PC-3 (cell line): ENCODE results near the gene CHST11. TPM values are rescaled to one million over a fixed set of nuclear protein-coding genes. Genes with fewer than 3 reads are reported as not detected.
"Not testable (repeated sequence)": the region's sequence is repeated elsewhere in the genome, so short reads cannot be mapped to it uniquely, and the experiment has no call there.

ENCODE experiments used
- ATAC-seq: fragments of 200-7000 bp; cut with Tn5 transposase; 2 replicates; pipeline ENCODE4 v1.9.1; 2020; ENCODE audit warnings: mild to moderate bottlenecking, moderate library complexity
- BruUV-seq: library from RNA; stranded (reverse); fragments of 400-500 nt; replicated peaks from 2 replicates; lab custom pipeline; 2021; lab: Mats Ljungman, UMichigan
- CTCF ChIA-PET: fragments of 300-600 bp; sonication (Branson Sonifier 250); formaldehyde crosslinking; loops from one replicate; lab custom pipeline; 2022; ENCODE audit warnings: antibody characterized with exemption; lab: Charles Lee
- POLR2A ChIA-PET: fragments of 300-600 bp; sonication (Branson Sonifier 250); formaldehyde crosslinking; loops from one replicate; lab custom pipeline; 2022; ENCODE audit warnings: antibody characterized with exemption; ENCODE audit not compliant: unreplicated experiment; lab: Charles Lee
- DNase-seq: peaks from one replicate; pipeline ENCODE4 v3.0.0-alpha.2; 2015
- H2AFZ ChIP-seq: fragments of 300-600 bp; sonication (generic); 2 replicates; pipeline ENCODE4 v1.6.0; 2016; ENCODE audit warnings: antibody characterized with exemption, low read length
- H3F3A ChIP-seq: fragments of 300-600 bp; sonication (generic); one replicate; pipeline ENCODE4 v1.6.0; 2017; ENCODE audit warnings: antibody characterized with exemption, low read length, control low read depth, mild to moderate bottlenecking; ENCODE audit not compliant: unreplicated experiment
- H3K27ac ChIP-seq: fragments of 300-600 bp; sonication (generic); 2 replicates; pipeline ENCODE4 v1.5.1; 2016; ENCODE audit warnings: mild to moderate bottlenecking, low read length
- H3K27me3 ChIP-seq: fragments of 300-600 bp; sonication (generic); 2 replicates; pipeline ENCODE4 v1.6.1; 2016; ENCODE audit warnings: low read length, mixed read lengths
- H3K36me3 ChIP-seq: fragments of 300-600 bp; sonication (generic); 2 replicates; pipeline ENCODE4 v1.6.1; 2016; ENCODE audit warnings: low read depth, mixed run types, low read length, mixed read lengths
- H3K4me1 ChIP-seq: fragments of 300-600 bp; sonication (generic); 2 replicates; pipeline ENCODE4 v1.5.1; 2016; ENCODE audit warnings: low read length; ENCODE audit not compliant: insufficient read depth
- H3K4me2 ChIP-seq: fragments of 300-600 bp; sonication (generic); 2 replicates; pipeline ENCODE4 v1.6.0; 2016; ENCODE audit warnings: low read length
- H3K4me3 ChIP-seq: fragments of 300-600 bp; sonication (generic); 2 replicates; pipeline ENCODE4 v1.5.1; 2016; ENCODE audit warnings: mild to moderate bottlenecking, low read length, mixed read lengths
- H3K79me2 ChIP-seq: fragments of 300-600 bp; sonication (generic); 2 replicates; pipeline ENCODE4 v1.6.1; 2017; ENCODE audit warnings: low read length, mixed read lengths
- H3K9ac ChIP-seq: fragments of 300-600 bp; sonication (generic); 2 replicates; pipeline ENCODE4 v1.6.0; 2016; ENCODE audit warnings: mild to moderate bottlenecking, low read length
- H3K9me2 ChIP-seq: fragments of 300-600 bp; sonication (generic); replicated peaks from 2 replicates; pipeline ENCODE4 v1.6.1; 2016; ENCODE audit warnings: mixed run types, low read length, mixed read lengths
- H3K9me3 ChIP-seq: fragments of 300-600 bp; sonication (generic); 2 replicates; pipeline ENCODE4 v1.6.1; 2016; ENCODE audit warnings: low read length, mixed read lengths
- H4K20me1 ChIP-seq: fragments of 300-600 bp; sonication (generic); 2 replicates; pipeline ENCODE4 v1.6.1; 2016; ENCODE audit warnings: low read length, mixed read lengths
- CTCF ChIP-seq: fragments of 300-600 bp; sonication (generic); conservative IDR thresholded peaks from 2 replicates; pipeline ENCODE4 v1.5.1; 2017; ENCODE audit warnings: antibody characterized with exemption, low read depth, mild to moderate bottlenecking, low read length
- EZH2 ChIP-seq: fragments of 300-600 bp; sonication (generic); IDR thresholded peaks from one replicate; pipeline ENCODE4 v1.6.1; 2017; ENCODE audit warnings: antibody characterized with exemption, mild to moderate bottlenecking, low read length; ENCODE audit not compliant: unreplicated experiment
- EZH2phosphoT487 ChIP-seq: fragments of 300-600 bp; sonication (generic); IDR thresholded peaks from 2 replicates; pipeline ENCODE4 v1.6.1; 2018; ENCODE audit warnings: mild to moderate bottlenecking, antibody characterized with exemption, low read length, borderline replicate concordance
- intact Hi-C: fragments of 100-400 bp; cut with micrococcal nuclease; formaldehyde crosslinking; loops from 2 replicates; pipeline ENCODE4 v1.9.0; 2023
- total RNA-seq: library from RNA; depleted of rRNA; stranded (reverse); fragments of >200 nt; gene quantifications from 2 replicates; pipeline ENCODE4 v1.2.3, GENCODE V29; 2014

The CHST11 gene
- total RNA-seq, 1 experiment from 2014 or later, result 53.5 TPM

DNA sequence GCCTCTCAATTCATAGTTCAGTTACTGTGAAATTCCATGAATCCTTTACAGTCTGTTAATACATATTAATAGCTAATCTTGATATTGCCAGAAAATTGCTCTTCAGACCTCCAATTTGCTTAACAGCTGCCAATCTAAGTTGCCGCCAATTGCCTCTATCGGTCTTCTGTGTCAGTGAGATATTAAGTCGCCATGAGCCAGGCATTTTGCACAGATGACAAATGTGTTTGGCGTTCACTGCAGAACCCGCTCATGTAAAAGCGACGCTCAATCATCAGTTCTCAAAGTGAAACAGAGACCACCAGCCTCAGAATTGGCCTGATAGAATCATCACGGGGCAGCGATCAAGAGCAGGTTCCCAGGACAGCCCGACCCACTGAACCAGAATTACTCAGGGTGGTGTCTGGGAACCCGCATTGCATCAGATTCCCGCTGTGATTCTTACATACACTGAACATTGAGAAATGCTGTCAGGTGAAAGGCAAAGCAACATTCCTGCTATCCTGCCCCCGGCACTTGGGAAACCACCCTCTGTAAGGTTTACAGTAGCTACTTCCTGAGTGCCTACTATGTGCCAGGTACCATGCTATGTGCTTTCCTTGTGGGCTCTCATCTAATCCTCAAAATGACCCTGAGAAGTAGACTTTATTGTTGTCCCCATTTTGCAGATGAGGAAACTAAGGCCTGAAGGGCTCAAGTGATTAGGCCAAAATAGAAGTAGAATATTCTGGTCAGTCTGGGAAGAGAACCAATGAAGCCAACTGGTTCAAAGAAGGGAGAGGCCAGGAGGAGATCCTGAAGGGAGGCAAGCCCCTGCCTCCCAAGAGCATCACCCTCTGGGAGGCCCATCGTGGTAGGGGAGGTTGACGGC lies 285.0 kb downstream of the CHST11 start:
- Histone ChIP-seq H3K9me2 (no peaks in the 10 kb centered on the region), H4K20me1 (no peaks in the 10 kb centered on the region), H3K4me3 (no peak overlapping the region), H2AFZ (no peak overlapping the region), H3K9me3 (no peaks in the 10 kb centered on the region), H3K27me3 (no peaks in the 10 kb centered on the region), H3K4me1 (no peaks in the 10 kb centered on the region), H3K79me2 (no peaks in the 10 kb centered on the region), H3K9ac (no peak overlapping the region), H3K4me2 (no peak overlapping the region), H3F3A (no peaks in the 10 kb centered on the region), H3K36me3 (no peaks in the 10 kb centered on the region), H3K27ac (no peak overlapping the region)
- BruUV-seq, result no TSS peak
- POLR2A ChIA-PET, result no interaction called here
- TF ChIP-seq EZH2phosphoT487 (no peak), EZH2 (no peak), CTCF (no peak)
- no peak for DNase-seq
- no peak for ATAC-seq
- intact Hi-C loops, result no loop called here
- CTCF ChIA-PET, result no interaction called here

DNA sequence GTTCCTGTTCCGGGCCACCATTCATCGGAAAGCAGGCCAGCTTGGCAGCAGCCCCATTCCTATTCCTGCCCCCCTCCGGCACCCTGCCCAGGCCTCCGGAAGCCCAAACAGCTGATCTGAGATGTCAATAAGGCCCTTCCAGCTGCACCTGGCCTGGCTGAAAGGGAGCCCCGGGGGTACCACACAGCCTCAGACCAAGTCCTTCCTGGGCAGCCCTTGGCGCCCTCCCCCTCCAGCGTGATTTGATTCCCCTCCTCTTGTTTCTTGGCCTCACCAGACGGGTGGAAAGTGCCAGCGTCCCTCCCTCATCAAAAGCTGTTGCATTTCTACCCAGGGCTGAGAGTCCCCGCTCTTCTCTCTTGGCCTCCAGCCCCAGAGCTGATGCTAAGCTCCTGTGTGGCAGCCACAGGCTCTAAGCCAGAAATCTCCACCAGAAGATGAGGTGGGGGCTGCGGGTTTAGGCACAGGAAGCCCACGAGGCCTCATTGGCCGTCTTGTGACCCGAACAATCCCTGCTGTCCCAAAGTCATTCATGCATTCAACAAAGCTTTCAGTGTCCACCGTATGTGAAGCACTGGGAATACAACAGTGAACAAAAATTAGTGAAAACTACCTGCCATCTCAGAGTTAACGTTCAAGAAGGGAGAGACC lies 285.9 kb downstream of the CHST11 start:
- H3K36me3 ChIP-seq, result no peaks in the 10 kb centered on the region
- H2AFZ ChIP-seq, result no peak overlapping the region
- H4K20me1 ChIP-seq, result no peaks in the 10 kb centered on the region
- BruUV-seq, result no TSS peak
- H3K27me3 ChIP-seq, result no peaks in the 10 kb centered on the region
- ChIA-PET POLR2A (no interaction called here), CTCF (no interaction called here)
- no peaks in the 10 kb centered on the region for H3F3A ChIP-seq
- no peak for ATAC-seq
- H3K79me2 ChIP-seq, result no peaks in the 10 kb centered on the region
- H3K4me1 ChIP-seq, result no peaks in the 10 kb centered on the region
- H3K9me2 ChIP-seq, result no peaks in the 10 kb centered on the region
- no peak overlapping the region for H3K4me2 ChIP-seq
- H3K9me3 ChIP-seq, result no peaks in the 10 kb centered on the region
- no peak for TF ChIP-seq CTCF
- TF ChIP-seq EZH2, result no peak
- no peak for TF ChIP-seq EZH2phosphoT487
- H3K9ac ChIP-seq, result no peak overlapping the region
- no peak overlapping the region for H3K4me3 ChIP-seq
- intact Hi-C loops, result no loop called here
- no peak overlapping the region for H3K27ac ChIP-seq
- no peak for DNase-seq

GRCh38 chr12:104743202-104743580 lies 286.4 kb downstream of the CHST11 start:
- no peak overlapping the region for H3K4me2 ChIP-seq
- no peaks in the 10 kb centered on the region for H4K20me1 ChIP-seq
- no peak for ATAC-seq
- H3K4me3 ChIP-seq, result no peak overlapping the region
- intact Hi-C loops, result no loop called here
- no peak overlapping the region for H3K9ac ChIP-seq
- no peaks in the 10 kb centered on the region for H3K4me1 ChIP-seq
- no peak overlapping the region for H3K27ac ChIP-seq
- TF ChIP-seq CTCF, result no peak
- TF ChIP-seq EZH2phosphoT487, result no peak
- TF ChIP-seq EZH2, result no peak
- H3K9me2 ChIP-seq, result no peaks in the 10 kb centered on the region
- CTCF ChIA-PET, result no interaction called here
- H3K9me3 ChIP-seq, result no peaks in the 10 kb centered on the region
- no peak for DNase-seq
- BruUV-seq, result no TSS peak
- H3F3A ChIP-seq, result no peaks in the 10 kb centered on the region
- H3K36me3 ChIP-seq, result no peaks in the 10 kb centered on the region
- POLR2A ChIA-PET, result no interaction called here
- H2AFZ ChIP-seq, result no peak overlapping the region
- no peaks in the 10 kb centered on the region for H3K79me2 ChIP-seq
- H3K27me3 ChIP-seq, result no peaks in the 10 kb centered on the region

- BruUV-seq, H3F3A ChIP-seq, H3K79me2 ChIP-seq, H3K36me3 ChIP-seq, H3K4me3 ChIP-seq, POLR2A ChIA-PET, CTCF ChIA-PET, DNase-seq, H3K4me1 ChIP-seq, H4K20me1 ChIP-seq, H2AFZ ChIP-seq, H3K9me2 ChIP-seq, H3K9ac ChIP-seq, H3K27ac ChIP-seq, intact Hi-C loops, H3K4me2 ChIP-seq, ATAC-seq, H3K27me3 ChIP-seq, H3K9me3 ChIP-seq: not testable (repeated sequence)
Measured at GRCh38 chr12:104743753-104744548, 287.2 kb downstream of the CHST11 start.
